ENCODE measurements around the gene PTGFR.

- TF ChIP-seq EZH2 (IDR thresholded peaks at IDR 0.05; ENCODE audit: insufficient read depth, poor library complexity, severe bottlenecking) (no peak), EZH2phosphoT487 (IDR thresholded peaks at IDR 0.05; ENCODE audit: insufficient read depth, low read depth) (no peak)
Measured at GRCh38 chr1:78547081-78547480, 56.3 kb downstream of the PTGFR start.
